Colonic mucosa (tissue), 4 donors: Measurements from ENCODE around the gene ARAF. TPM values are rescaled to one million over a fixed set of nuclear protein-coding genes. Genes with fewer than 3 reads are reported as not detected.
A peak's percentile ranks its signal among the peaks of the same experiment; 100 is the strongest.

ENCODE experiments used
- DNase-seq: peaks from one replicate; pipeline ENCODE4 v3.0.0-alpha.2; 2020
- H3K27ac ChIP-seq: fragments of 200-600 bp; one replicate; pipeline ENCODE4 v1.8.0; 2021
- H3K27me3 ChIP-seq: fragments of 200-600 bp; one replicate; pipeline ENCODE4 v1.8.0; 2021
- H3K36me3 ChIP-seq: fragments of 200-600 bp; one replicate; pipeline ENCODE4 v1.8.0; 2021
- H3K4me1 ChIP-seq: fragments of 200-600 bp; one replicate; pipeline ENCODE4 v1.8.0; 2021; ENCODE audit warnings: mild to moderate bottlenecking
- H3K4me3 ChIP-seq: fragments of 200-600 bp; one replicate; pipeline ENCODE4 v1.8.0; 2021
- H3K9ac ChIP-seq, 2 donors: one replicate each; pipeline ENCODE4 v1.7.0; 2013; ENCODE audit warnings: control low read depth in 2 of 2, low read depth in 2 of 2, low read length in 2 of 2
- H3K9me3 ChIP-seq: fragments of 200-600 bp; one replicate; pipeline ENCODE4 v1.8.0; 2021
- CTCF ChIP-seq: fragments of 200-600 bp; IDR thresholded peaks from one replicate; pipeline ENCODE4 v1.8.0; 2022; ENCODE audit warnings: antibody characterized with exemption, mild to moderate bottlenecking
- intact Hi-C: fragments of 100-400 bp; cut with DNase I; formaldehyde crosslinking; loops from one replicate; pipeline ENCODE4 v1.14.1; 2022
- total RNA-seq, 2 donors: library from RNA; stranded (reverse); fragmentation: NEBNext Ultra II Directional in 1 of 2; extraction: Animal tissue kit (Norgen Biotek cat#: 25700) in 1 of 2; gene quantifications; one replicate each; pipeline ENCODE4 v1.2.1, GENCODE V29; 2021
- donor health status: healthy.
- donor health status: DM: no; HTN: no; CAD: no.
- donor health status: DM: no; HTN: no; CAD: no.

ARAF gene
- total RNA-seq, 2 donors from 2014 or later, result 94.8 to 95.2 TPM

- Histone ChIP-seq H3K4me1 (no peaks in the 10 kb centered on the region), H3K27ac (peak overlapping the region; percentile 60), H3K36me3 (no peaks in the 10 kb centered on the region), H3K4me3 (peak overlapping the region; percentile 25), H3K27me3 (no peaks in the 10 kb centered on the region), H3K9ac (peak overlapping the region; percentile 19 to 49), H3K9me3 (no peaks in the 10 kb centered on the region)
- peak; percentile 70 for DNase-seq
- intact Hi-C loops, result no loop called here
- no peak for TF ChIP-seq CTCF
Measured at GRCh38 chrX:47573341-47574075, 12.5 kb downstream of the ARAF start.

DNA sequence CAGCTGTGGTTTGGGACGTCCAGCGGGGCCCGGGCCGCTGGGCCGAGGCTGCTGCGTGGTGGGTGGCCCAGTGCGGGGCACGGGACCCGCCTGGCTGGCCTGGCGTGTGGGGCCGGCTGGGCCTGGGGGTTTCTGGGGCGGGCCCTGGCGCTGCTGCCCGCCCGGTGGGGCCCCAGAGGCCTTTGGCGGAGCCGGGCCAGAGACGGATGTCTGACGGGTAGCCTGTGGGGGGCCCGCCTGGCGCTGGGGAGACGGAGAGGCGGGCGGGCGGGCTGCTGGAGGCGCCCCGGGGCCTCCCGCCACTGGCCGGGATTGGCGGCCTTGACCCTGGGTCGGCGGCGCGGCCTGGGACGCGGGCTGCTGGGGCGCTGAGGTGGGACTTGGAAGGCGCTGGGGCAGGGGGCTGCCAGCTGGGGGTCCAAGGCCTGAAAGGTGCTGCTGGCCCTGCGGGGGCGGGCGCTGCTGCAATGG lies 13.1 kb downstream of the ARAF start:
- H3K27me3 ChIP-seq, result no peaks in the 10 kb centered on the region
- DNase-seq, result no peak
- no peaks in the 10 kb centered on the region for H3K9me3 ChIP-seq
- intact Hi-C loops, result no loop called here
- H3K4me3 ChIP-seq, result peak overlapping the region; percentile 25
- H3K36me3 ChIP-seq, result no peaks in the 10 kb centered on the region
- no peaks in the 10 kb centered on the region for H3K4me1 ChIP-seq
- peak overlapping the region; percentile 60 for H3K27ac ChIP-seq
- no peak for TF ChIP-seq CTCF
- peak overlapping the region; percentile 26 to 49 for H3K9ac ChIP-seq

DNA sequence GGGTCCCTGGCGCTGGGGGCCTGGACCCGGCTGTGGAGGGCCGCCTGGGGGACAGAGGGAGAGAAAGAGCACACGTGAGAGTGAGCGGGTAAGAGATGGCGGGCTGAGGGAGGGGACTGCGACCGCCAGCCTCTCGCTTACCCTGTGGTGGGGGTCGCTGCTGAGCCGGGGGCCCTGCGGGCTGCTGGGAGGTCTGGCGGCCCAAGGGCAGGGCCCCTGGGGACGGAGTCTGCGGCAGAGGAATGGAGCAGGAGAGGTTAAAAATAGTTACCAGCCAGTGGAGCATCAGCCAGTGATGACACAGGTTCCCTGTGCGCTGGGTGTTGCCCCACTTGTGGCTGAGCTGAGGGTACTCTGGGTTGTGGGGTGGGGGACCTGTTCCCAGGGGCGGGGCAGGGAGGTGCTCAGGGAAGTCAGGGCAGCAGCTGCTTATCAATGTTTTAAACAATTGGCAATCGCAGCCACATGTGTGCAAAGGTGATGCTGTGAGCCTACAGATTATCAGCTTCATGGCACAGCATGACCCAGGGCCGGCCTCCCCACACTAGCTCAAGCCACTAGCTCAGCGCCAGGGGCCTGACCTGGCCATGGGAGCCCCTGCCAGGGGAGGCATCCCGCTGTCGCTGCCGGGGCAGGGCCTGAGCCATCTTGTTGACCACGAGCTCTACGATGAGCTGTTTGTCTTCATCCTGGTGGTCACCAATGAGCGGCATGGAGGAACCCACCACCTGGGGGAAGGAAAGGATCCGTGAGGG lies 13.7 kb downstream of the ARAF start:
- Histone ChIP-seq H3K9me3 (no peaks in the 10 kb centered on the region), H3K9ac (peak overlapping the region in 1 of 2 donors; percentile 26), H3K27me3 (no peaks in the 10 kb centered on the region), H3K4me1 (no peaks in the 10 kb centered on the region), H3K36me3 (no peaks in the 10 kb centered on the region), H3K27ac (no peak overlapping the region), H3K4me3 (peak overlapping the region; percentile 25)
- DNase-seq, result no peak
- intact Hi-C loops, result no loop called here
- TF ChIP-seq CTCF, result no peak

GRCh38 chrX:47576021-47576898 lies 15.3 kb downstream of the ARAF start:
- Histone ChIP-seq H3K4me1 (no peaks in the 10 kb centered on the region), H3K27ac (no peak overlapping the region), H3K27me3 (no peaks in the 10 kb centered on the region), H3K9me3 (no peaks in the 10 kb centered on the region), H3K36me3 (no peaks in the 10 kb centered on the region), H3K4me3 (no peak overlapping the region), H3K9ac (no peak overlapping the region)
- no peak for TF ChIP-seq CTCF
- DNase-seq, result peak; percentile 12
- intact Hi-C loops, result no loop called here

GRCh38 chrX:47577424-47577823 lies 16.4 kb downstream of the ARAF start:
- Histone ChIP-seq H3K9ac (no peak overlapping the region), H3K4me3 (no peak overlapping the region), H3K9me3 (no peaks in the 10 kb centered on the region), H3K36me3 (no peaks in the 10 kb centered on the region), H3K27ac (no peak overlapping the region), H3K27me3 (no peaks in the 10 kb centered on the region), H3K4me1 (no peaks in the 10 kb centered on the region)
- no peak for TF ChIP-seq CTCF
- intact Hi-C loops, result no loop called here
- no peak for DNase-seq
